Duodenal mucosa (tissue), 2 donors: ENCODE data around the gene TRIM47.
A peak's percentile ranks its signal among the peaks of the same experiment; 100 is the strongest.
"Not testable (repeated sequence)": the region's sequence is repeated elsewhere in the genome, so short reads cannot be mapped to it uniquely, and the experiment has no call there.

Experiments used
- H3K27ac ChIP-seq: one replicate; pipeline ENCODE4 v1.7.0; 2013; ENCODE audit warnings: low read depth, low read length
- H3K27me3 ChIP-seq, 2 donors: one replicate each; pipeline ENCODE4 v1.7.0; 2013; ENCODE audit warnings: low read length in 2 of 2, control low read depth in 1 of 2; ENCODE audit not compliant: insufficient read depth in 2 of 2, control insufficient read depth in 1 of 2
- H3K36me3 ChIP-seq, 2 donors: one replicate each; pipeline ENCODE4 v1.7.0; 2013; ENCODE audit warnings: low read length in 2 of 2, control low read depth in 1 of 2; ENCODE audit not compliant: insufficient read depth in 2 of 2, control insufficient read depth in 1 of 2
- H3K4me1 ChIP-seq, 2 donors: one replicate each; pipeline ENCODE4 v1.7.0; 2013; ENCODE audit warnings: low read length in 2 of 2, control low read depth in 1 of 2; ENCODE audit not compliant: insufficient read depth in 2 of 2, control insufficient read depth in 1 of 2
- H3K4me3 ChIP-seq, 2 donors: one replicate each; pipeline ENCODE4 v1.7.0; 2013; ENCODE audit warnings: low read length in 2 of 2, low read depth in 1 of 2
- H3K9ac ChIP-seq, 2 donors: one replicate each; pipeline ENCODE4 v1.7.0; 2013; ENCODE audit warnings: low read length in 2 of 2, low read depth in 1 of 2
- H3K9me3 ChIP-seq, 2 donors: one replicate each; pipeline ENCODE4 v1.7.0; 2013; ENCODE audit warnings: low read length in 2 of 2, control low read depth in 1 of 2; ENCODE audit not compliant: control insufficient read depth in 1 of 2

Gene TRIM47

GRCh38 chr17:75854101-75854748 lies 24.2 kb downstream of the TRIM47 start:
- H3K4me1 ChIP-seq = peaks cover 15 to 17% of the 10 kb centered on the region in 2 donors
- peak overlapping the region; percentile 53 for H3K27ac ChIP-seq
- H3K4me3 ChIP-seq = peak overlapping the region; percentile 84 to 91
- H3K27me3 ChIP-seq = no peaks in the 10 kb centered on the region
- peak overlapping the region; percentile 14 to 95 for H3K9ac ChIP-seq
- no peaks in the 10 kb centered on the region for H3K9me3 ChIP-seq
- H3K36me3 ChIP-seq = peaks cover 7 to 22% of the 10 kb centered on the region in 2 donors

- Histone ChIP-seq H3K9me3 (no peaks in the 10 kb centered on the region), H3K27me3 (no peaks in the 10 kb centered on the region), H3K36me3 (peaks cover 8 to 30% of the 10 kb centered on the region in 2 donors), H3K27ac (no peak overlapping the region), H3K4me3 (no peak overlapping the region), H3K4me1 (peaks cover 15 to 17% of the 10 kb centered on the region in 2 donors), H3K9ac (peak overlapping the region in 1 of 2 donors; percentile 32)
These were observed 24.9 kb downstream of the TRIM47 start for GRCh38 chr17:75853433-75853832.

GRCh38 chr17:75851693-75851991 lies 26.7 kb downstream of the TRIM47 start:
- H3K9ac ChIP-seq, H3K27me3 ChIP-seq, H3K4me3 ChIP-seq, H3K9me3 ChIP-seq, H3K27ac ChIP-seq: not testable (repeated sequence)
- Histone ChIP-seq H3K4me1 (peaks cover 25% of the 10 kb centered on the region in 2 donors), H3K36me3 (peaks cover 24 to 48% of the 10 kb centered on the region in 2 donors)

GRCh38 chr17:75850928-75851692 lies 27.3 kb downstream of the TRIM47 start:
- Histone ChIP-seq H3K27me3 (no peaks in the 10 kb centered on the region), H3K27ac (no peak overlapping the region), H3K4me1 (peaks cover 23 to 25% of the 10 kb centered on the region in 2 donors), H3K9me3 (no peaks in the 10 kb centered on the region), H3K9ac (no peak overlapping the region), H3K36me3 (peaks cover 28 to 52% of the 10 kb centered on the region in 2 donors), H3K4me3 (no peak overlapping the region)

- no peaks in the 10 kb centered on the region for H3K27me3 ChIP-seq
- H3K4me1 ChIP-seq = peaks cover 35 to 37% of the 10 kb centered on the region in 2 donors
- no peak overlapping the region for H3K9ac ChIP-seq
- H3K27ac ChIP-seq = no peak overlapping the region
- H3K4me3 ChIP-seq = no peak overlapping the region
- peaks cover 29 to 55% of the 10 kb centered on the region in 2 donors for H3K36me3 ChIP-seq
- H3K9me3 ChIP-seq = no peaks in the 10 kb centered on the region
These were observed 28.7 kb downstream of the TRIM47 start for GRCh38 chr17:75849724-75850123.

GRCh38 chr17:75849279-75849646 lies 29.1 kb downstream of the TRIM47 start:
- Histone ChIP-seq H3K9ac (no peak overlapping the region), H3K27me3 (no peaks in the 10 kb centered on the region), H3K4me1 (peaks cover 36 to 37% of the 10 kb centered on the region in 2 donors), H3K9me3 (no peaks in the 10 kb centered on the region), H3K4me3 (no peak overlapping the region), H3K27ac (no peak overlapping the region), H3K36me3 (peaks cover 29 to 55% of the 10 kb centered on the region in 2 donors)

- H3K9ac ChIP-seq = no peak overlapping the region
- peaks cover 29 to 55% of the 10 kb centered on the region in 2 donors for H3K36me3 ChIP-seq
- no peaks in the 10 kb centered on the region for H3K27me3 ChIP-seq
- peaks cover 37 to 38% of the 10 kb centered on the region in 2 donors for H3K4me1 ChIP-seq
- no peak overlapping the region for H3K4me3 ChIP-seq
- no peaks in the 10 kb centered on the region for H3K9me3 ChIP-seq
- H3K27ac ChIP-seq = no peak overlapping the region
These were observed 29.7 kb downstream of the TRIM47 start for GRCh38 chr17:75848523-75849278.

- Histone ChIP-seq H3K9ac (no peak overlapping the region), H3K36me3 (peaks cover 29 to 55% of the 10 kb centered on the region in 2 donors), H3K9me3 (no peaks in the 10 kb centered on the region), H3K27ac (no peak overlapping the region), H3K4me3 (no peak overlapping the region), H3K4me1 (peaks cover 37 to 38% of the 10 kb centered on the region in 2 donors), H3K27me3 (no peaks in the 10 kb centered on the region)
These were observed 30.5 kb downstream of the TRIM47 start for GRCh38 chr17:75847614-75848522.

GRCh38 chr17:75846692-75847613 lies 31.4 kb downstream of the TRIM47 start:
- Histone ChIP-seq H3K9ac (no peak overlapping the region), H3K36me3 (peaks cover 29 to 55% of the 10 kb centered on the region in 2 donors), H3K27ac (peak overlapping the region; percentile 3), H3K27me3 (no peaks in the 10 kb centered on the region), H3K9me3 (no peaks in the 10 kb centered on the region), H3K4me1 (peaks cover 37 to 38% of the 10 kb centered on the region in 2 donors), H3K4me3 (no peak overlapping the region)
